GM23248 (cell line): ENCODE results near the gene TMEM9B.

Experiments
- EZH2 ChIP-seq: fragments of 200-600 bp; sonication (generic); IDR thresholded peaks from 2 replicates; pipeline ENCODE4 v1.6.1; 2018; ENCODE audit warnings: antibody characterized with exemption, mild to moderate bottlenecking; ENCODE audit not compliant: insufficient read depth, poor library complexity, severe bottlenecking
- EZH2phosphoT487 ChIP-seq: fragments of 200-600 bp; sonication (generic); IDR thresholded peaks from 2 replicates; pipeline ENCODE4 v1.6.1; 2018; ENCODE audit warnings: antibody characterized with exemption, moderate library complexity, mild to moderate bottlenecking, low read depth; ENCODE audit not compliant: insufficient read depth

DNA sequence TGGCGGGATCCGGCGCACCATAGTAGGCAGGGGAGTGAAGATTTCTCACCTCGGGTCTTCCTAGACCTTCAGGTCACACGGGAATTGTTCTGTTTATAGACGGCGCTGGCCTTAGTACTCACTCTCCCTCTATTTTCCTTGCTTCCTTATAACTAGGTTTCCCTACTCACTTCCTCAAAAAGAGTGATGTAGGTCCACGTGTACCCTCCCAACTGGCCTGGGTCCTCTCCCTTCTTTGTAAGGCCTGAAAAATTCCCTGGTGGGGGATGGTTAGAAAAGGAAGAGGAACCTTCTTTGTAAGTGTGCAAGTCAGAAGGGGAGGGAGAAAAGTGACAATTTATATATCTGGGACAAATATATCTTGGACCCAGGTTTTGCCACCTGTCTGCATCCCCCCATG is 2.9 kb upstream of the TMEM9B start:
- TF ChIP-seq EZH2 (no peak), EZH2phosphoT487 (no peak)
